Erythroblast (primary cell): ENCODE data around the gene UBE2H.

Experiments used
- GATA1 ChIP-seq: IDR thresholded peaks from 2 replicates; pipeline ENCODE4 v1.6.1; 2011; ENCODE audit warnings: low read depth, mild to moderate bottlenecking, control low read depth, low read length, moderate library complexity
- POLR2A ChIP-seq: IDR thresholded peaks from 2 replicates; pipeline ENCODE4 v1.6.1; 2011; ENCODE audit warnings: mild to moderate bottlenecking, low read length

GRCh38 chr7:129821476-129821875 is 131.3 kb downstream of the UBE2H start:
- TF ChIP-seq POLR2A, result no peak
- TF ChIP-seq GATA1, result no peak
